ENCODE results near the gene CNKSR2. TPM values are rescaled to one million over a fixed set of nuclear protein-coding genes. Genes with fewer than 3 reads are reported as not detected.
"Not testable (repeated sequence)": the region's sequence is repeated elsewhere in the genome, so short reads cannot be mapped to it uniquely, and the experiment has no call there.

Gene CNKSR2
- total RNA-seq, 8 experiments from 2014 or later = 1.9 to 20.1 (median 16.3) TPM

GRCh38 chrX:21479695-21480270 lies 105.6 kb downstream of the CNKSR2 start:
- in situ Hi-C loops (cut with MboI; ENCODE audit: low pct_unique_long_range_greater_than_20kb in 2 of 9, low sequenced_read_pairs in 9 of 9, unreplicated experiment in 9 of 9) = loop anchor here in 2 of 9 experiments (25.0 kb wide), 1 partner anchor 233 kb away; no protein-coding TSS in a partner anchor

DNA sequence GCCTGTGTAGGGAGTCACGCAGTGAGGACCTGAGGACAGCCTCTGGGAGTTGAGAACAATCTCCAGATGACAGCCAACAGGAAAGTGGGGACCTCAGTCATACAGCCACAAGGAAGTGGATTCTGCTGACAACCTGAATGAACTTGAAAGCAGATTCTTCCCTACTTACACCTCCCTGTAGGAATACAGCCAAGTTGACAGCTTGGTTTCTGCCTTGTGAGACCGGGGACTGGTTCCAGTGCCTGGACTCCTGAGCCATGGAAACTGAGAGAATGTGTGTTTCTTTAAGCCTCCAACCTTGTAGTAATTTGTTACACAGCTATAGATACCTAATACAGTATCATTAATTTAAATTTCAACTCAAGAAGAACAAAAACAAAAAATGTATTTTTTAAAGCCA lies 107.5 kb downstream of the CNKSR2 start:
- in situ Hi-C loops (cut with MboI; ENCODE audit: low pct_unique_long_range_greater_than_20kb in 2 of 9, low sequenced_read_pairs in 9 of 9, unreplicated experiment in 9 of 9) = loop anchor here in 2 of 9 experiments (25.0 kb wide), 1 partner anchor 231 kb away; no protein-coding TSS in a partner anchor
- no peaks in the 10 kb centered on the region for H3K4me1 ChIP-seq (replicated peaks in 1 of 2)
- no peak overlapping the region for H3K27ac ChIP-seq
- no peak for ATAC-seq (replicated peaks in 6 of 8)
- no peak overlapping the region for H3K4me3 ChIP-seq
- 100% methylated on average over 1 to 2 of the region's 2 CpGs; no CpG with 5 or more reads in 8 of the 10 experiments for whole genome bisulfite sequencing, 10 experiments

More at GRCh38 chrX:21479695-21480270, 105.6 kb downstream of the CNKSR2 start:
- peak; percentile 42 to 82 (median 68) for ATAC-seq (replicated peaks in 6 of 8)
- H3K4me3 ChIP-seq = no peak overlapping the region
- H3K27ac ChIP-seq = no peak overlapping the region
- H3K4me1 ChIP-seq (replicated peaks in 1 of 2) = no peaks in the 10 kb centered on the region
- no CpG with 5 or more reads among the region's 2 CpGs for WGBS, 10 experiments

DNA sequence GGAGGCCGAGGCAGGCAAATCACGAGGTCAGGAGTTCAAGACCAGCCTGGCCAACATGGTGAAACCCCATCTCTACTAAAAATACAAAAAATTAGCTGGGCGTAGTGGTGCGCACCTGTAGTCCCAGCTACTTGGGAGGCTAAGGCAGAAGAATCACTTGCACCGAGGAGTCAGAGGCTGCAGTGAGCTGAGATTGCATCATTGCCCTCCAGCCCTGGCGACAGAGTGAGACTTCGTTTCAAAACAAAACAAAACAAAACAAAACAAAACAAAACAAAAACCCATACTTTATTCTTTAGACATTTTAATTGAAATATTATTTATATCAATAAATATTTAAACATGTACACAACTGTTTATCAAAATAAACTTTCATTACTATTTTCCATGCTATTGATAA lies 109.8 kb downstream of the CNKSR2 start:
- not testable (repeated sequence) for H3K27ac ChIP-seq; ATAC-seq (replicated peaks in 6 of 8); H3K4me1 ChIP-seq (replicated peaks in 1 of 2); H3K4me3 ChIP-seq
- WGBS, 10 experiments = 60 to 100% (median 74%) methylated on average over 2 to 7 of the region's 7 CpGs; no CpG with 5 or more reads in 4 of the 10 experiments
- in situ Hi-C loops (cut with MboI; ENCODE audit: low pct_unique_long_range_greater_than_20kb in 2 of 9, low sequenced_read_pairs in 9 of 9, unreplicated experiment in 9 of 9) = loop anchor here in 2 of 9 experiments (25.0 kb wide), 1 partner anchor 228 kb away; no protein-coding TSS in a partner anchor

- Histone ChIP-seq H3K27ac (no peak overlapping the region), H3K4me3 (no peak overlapping the region), H3K4me1 (replicated peaks in 1 of 2) (no peaks in the 10 kb centered on the region)
- in situ Hi-C loops (cut with MboI; ENCODE audit: low pct_unique_long_range_greater_than_20kb in 2 of 9, low sequenced_read_pairs in 9 of 9, unreplicated experiment in 9 of 9) = loop anchor here in 2 of 9 experiments (25.0 kb wide), 1 partner anchor 224 kb away; no protein-coding TSS in a partner anchor
- WGBS, 10 experiments = 57% methylated on average over 1 of the region's 1 CpG; no CpG with 5 or more reads in 9 of the 10 experiments
- ATAC-seq (replicated peaks in 6 of 8) = peak in 2 of 8 experiments; percentile 19 to 81
Observed at GRCh38 chrX:21487832-21488231, 113.6 kb downstream of the CNKSR2 start.

DNA sequence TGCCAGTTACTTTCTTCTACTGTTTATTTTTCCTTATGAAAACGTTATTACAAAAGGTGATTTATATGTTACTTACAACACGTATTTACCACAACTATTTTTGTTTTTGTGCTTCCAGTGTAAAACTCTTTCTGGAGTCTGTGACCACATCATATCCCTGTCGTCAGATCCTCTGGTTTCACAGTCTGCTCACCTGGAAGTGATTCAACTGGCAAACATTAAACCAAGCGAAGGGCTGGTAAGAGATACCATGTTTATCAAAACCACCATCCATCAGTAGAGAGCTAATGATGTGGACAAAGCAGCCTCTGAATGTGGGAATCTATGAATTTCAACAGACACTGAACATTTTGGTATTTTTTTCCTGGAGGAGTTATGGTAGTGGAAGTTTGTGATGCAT lies 116.1 kb downstream of the CNKSR2 start:
- Histone ChIP-seq H3K4me3 (no peak overlapping the region), H3K27ac (no peak overlapping the region), H3K4me1 (replicated peaks in 1 of 2) (no peaks in the 10 kb centered on the region)
- WGBS, 10 experiments = 13 to 100% (median 78%) methylated on average over 1 to 4 of the region's 4 CpGs; no CpG with 5 or more reads in 2 of the 10 experiments
- no peak for ATAC-seq (replicated peaks in 6 of 8)
- in situ Hi-C loops (cut with MboI; ENCODE audit: low pct_unique_long_range_greater_than_20kb in 2 of 9, low sequenced_read_pairs in 9 of 9, unreplicated experiment in 9 of 9) = loop anchor here in 2 of 9 experiments (25.0 kb wide), 1 partner anchor 222 kb away; no protein-coding TSS in a partner anchor

GRCh38 chrX:21493226-21493830 lies 119.1 kb downstream of the CNKSR2 start:
- H3K27ac ChIP-seq = no peak overlapping the region
- no peak for ATAC-seq (replicated peaks in 6 of 8)
- H3K4me1 ChIP-seq (replicated peaks in 1 of 2) = no peaks in the 10 kb centered on the region
- in situ Hi-C loops (cut with MboI; ENCODE audit: low pct_unique_long_range_greater_than_20kb in 2 of 9, low sequenced_read_pairs in 9 of 9, unreplicated experiment in 9 of 9) = loop anchor here in 2 of 9 experiments (25.0 kb wide), 1 partner anchor 219 kb away; no protein-coding TSS in a partner anchor
- WGBS, 10 experiments = 0 to 100% (median 20%) methylated on average over 1 of the region's 1 CpG; no CpG with 5 or more reads in 5 of the 10 experiments
- H3K4me3 ChIP-seq = no peak overlapping the region

DNA sequence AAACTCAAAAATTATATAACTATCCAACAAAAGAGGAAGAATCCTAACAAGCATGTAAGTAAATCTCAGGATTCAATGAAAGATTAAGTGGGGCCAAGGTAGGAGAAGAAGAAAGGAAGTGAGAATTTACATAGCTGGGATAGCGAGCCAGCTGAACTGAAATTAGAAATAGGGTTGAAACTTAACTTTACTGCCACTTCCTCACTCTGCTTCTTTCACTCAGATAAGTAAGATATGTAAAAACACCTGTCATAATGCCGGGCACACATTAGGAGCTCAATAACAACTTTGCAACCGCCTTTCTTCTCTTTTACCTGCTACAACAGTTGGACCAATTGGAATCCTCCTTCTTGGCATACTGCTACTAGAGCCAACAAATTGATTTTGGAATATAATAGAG lies 129.4 kb downstream of the CNKSR2 start:
- WGBS, 10 experiments = 43 to 100% (median 92%) methylated on average over 1 to 2 of the region's 3 CpGs; no CpG with 5 or more reads in 5 of the 10 experiments
- no peak for ATAC-seq (replicated peaks in 6 of 8)
- in situ Hi-C loops (cut with MboI; ENCODE audit: low pct_unique_long_range_greater_than_20kb in 2 of 9, low sequenced_read_pairs in 9 of 9, unreplicated experiment in 9 of 9) = no loop called here

GRCh38 chrX:21509912-21510311 lies 135.7 kb downstream of the CNKSR2 start:
- H3K27ac ChIP-seq = no peak overlapping the region
- ATAC-seq (replicated peaks in 6 of 8) = no peak
- H3K4me1 ChIP-seq (replicated peaks in 1 of 2) = no peaks in the 10 kb centered on the region
- in situ Hi-C loops (cut with MboI; ENCODE audit: low pct_unique_long_range_greater_than_20kb in 2 of 9, low sequenced_read_pairs in 9 of 9, unreplicated experiment in 9 of 9) = no loop called here
- no peak overlapping the region for H3K4me3 ChIP-seq

More for the DNA sequence above, 129.4 kb downstream of the CNKSR2 start:
- no peak overlapping the region for H3K4me3 ChIP-seq
- no peak overlapping the region for H3K27ac ChIP-seq
- H3K4me1 ChIP-seq (replicated peaks in 1 of 2) = no peaks in the 10 kb centered on the region

DNA sequence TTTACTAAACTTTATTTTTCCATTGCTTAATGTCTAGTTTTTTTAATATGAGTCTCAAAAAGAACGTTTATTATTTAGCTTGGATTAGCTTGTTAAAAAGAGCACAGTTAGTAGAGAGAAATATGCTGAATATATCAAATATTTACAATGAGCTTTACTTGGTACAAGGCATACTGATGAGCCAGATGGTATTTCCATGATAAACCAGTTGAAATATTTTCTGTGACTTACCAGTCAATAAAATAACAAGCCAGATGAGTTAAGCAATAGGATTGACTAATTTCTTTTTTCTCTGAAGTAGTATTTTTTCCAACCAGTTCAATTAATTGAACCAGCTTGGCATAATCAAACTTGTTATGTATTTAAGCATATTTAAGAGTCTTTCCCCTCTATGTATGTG lies 149.8 kb downstream of the CNKSR2 start:
- WGBS, 10 experiments = 13 to 100% (median 58%) methylated on average over 1 of the region's 1 CpG; no CpG with 5 or more reads in 2 of the 10 experiments
- no peaks in the 10 kb centered on the region for H3K4me1 ChIP-seq (replicated peaks in 1 of 2)
- H3K27ac ChIP-seq = no peak overlapping the region
- H3K4me3 ChIP-seq = no peak overlapping the region
- no peak for ATAC-seq (replicated peaks in 6 of 8)
- in situ Hi-C loops (cut with MboI; ENCODE audit: low pct_unique_long_range_greater_than_20kb in 2 of 9, low sequenced_read_pairs in 9 of 9, unreplicated experiment in 9 of 9) = no loop called here

DNA sequence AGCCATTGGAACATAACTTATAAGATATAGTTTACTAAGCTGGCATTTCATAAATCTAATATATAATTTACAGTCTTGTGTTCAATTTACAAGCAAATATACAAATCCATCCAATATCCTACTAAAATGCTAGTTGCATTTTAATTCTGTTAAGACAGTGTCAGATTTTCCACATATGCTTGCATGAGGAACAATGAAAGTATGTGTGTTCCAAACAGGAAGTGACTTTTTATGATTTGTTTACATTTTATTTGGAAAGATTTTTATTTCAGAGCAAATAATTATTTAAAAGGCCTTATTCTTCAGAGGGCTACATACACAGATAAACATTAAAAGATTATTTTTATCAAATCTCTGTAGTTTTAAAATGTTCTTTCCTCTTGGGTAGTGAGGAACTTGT lies 153.9 kb downstream of the CNKSR2 start:
- Histone ChIP-seq H3K4me3 (no peak overlapping the region), H3K4me1 (replicated peaks in 1 of 2) (no peaks in the 10 kb centered on the region), H3K27ac (no peak overlapping the region)
- no peak for ATAC-seq (replicated peaks in 6 of 8)
- in situ Hi-C loops (cut with MboI; ENCODE audit: low pct_unique_long_range_greater_than_20kb in 2 of 9, low sequenced_read_pairs in 9 of 9, unreplicated experiment in 9 of 9) = no loop called here

DNA sequence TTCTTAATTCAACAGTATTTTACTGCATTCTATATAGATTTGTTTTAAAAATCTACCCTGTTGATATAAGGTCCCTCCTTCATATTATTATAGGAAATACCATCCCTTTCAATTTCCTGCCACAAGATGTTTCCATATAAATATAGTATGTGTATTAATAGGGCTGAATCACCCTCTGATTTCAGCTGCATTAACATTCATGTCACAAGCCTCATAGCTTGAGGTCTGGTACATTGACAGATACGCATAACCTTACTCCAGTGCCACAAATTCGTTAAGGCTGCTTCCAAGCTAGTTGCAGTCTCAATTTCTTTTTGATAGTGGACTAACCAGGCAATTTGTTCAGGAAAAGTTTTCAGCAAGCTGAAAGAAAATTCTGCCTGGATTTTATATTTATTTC lies 155.6 kb downstream of the CNKSR2 start:
- H3K4me1 ChIP-seq (replicated peaks in 1 of 2) = no peaks in the 10 kb centered on the region
- in situ Hi-C loops (cut with MboI; ENCODE audit: low pct_unique_long_range_greater_than_20kb in 2 of 9, low sequenced_read_pairs in 9 of 9, unreplicated experiment in 9 of 9) = no loop called here
- WGBS, 10 experiments = 29 to 100% (median 50%) methylated on average over 1 to 2 of the region's 2 CpGs; no CpG with 5 or more reads in 6 of the 10 experiments
- H3K4me3 ChIP-seq = no peak overlapping the region
- peak in 3 of 8 experiments; percentile 30 to 52 (median 46) for ATAC-seq (replicated peaks in 6 of 8)
- H3K27ac ChIP-seq = no peak overlapping the region

DNA sequence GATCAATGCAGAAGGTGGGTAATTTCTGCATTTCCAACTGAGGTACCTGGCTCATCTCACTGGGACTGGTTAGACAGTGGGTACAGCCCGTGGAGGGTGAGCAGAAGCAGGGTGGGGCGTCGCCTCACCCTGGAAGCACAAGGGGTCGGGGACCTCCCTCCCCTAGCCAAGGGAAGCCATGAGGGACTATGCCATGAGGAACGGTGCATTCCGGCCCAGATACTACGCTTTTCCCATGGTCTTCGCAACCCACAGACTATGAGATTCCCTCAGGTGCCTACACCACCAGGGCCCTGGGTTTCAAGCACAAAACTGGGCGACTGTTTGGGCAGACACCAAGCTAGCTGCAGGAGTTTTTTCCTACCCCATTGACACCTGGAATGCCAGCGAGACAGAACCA lies 170.4 kb downstream of the CNKSR2 start:
- H3K27ac ChIP-seq; H3K4me1 ChIP-seq (replicated peaks in 1 of 2); H3K4me3 ChIP-seq; in situ Hi-C loops (cut with MboI; ENCODE audit: low pct_unique_long_range_greater_than_20kb in 2 of 9, low sequenced_read_pairs in 9 of 9, unreplicated experiment in 9 of 9); ATAC-seq (replicated peaks in 6 of 8): not testable (repeated sequence)
- WGBS, 10 experiments = 73% methylated on average over 2 of the region's 10 CpGs; no CpG with 5 or more reads in 9 of the 10 experiments

DNA sequence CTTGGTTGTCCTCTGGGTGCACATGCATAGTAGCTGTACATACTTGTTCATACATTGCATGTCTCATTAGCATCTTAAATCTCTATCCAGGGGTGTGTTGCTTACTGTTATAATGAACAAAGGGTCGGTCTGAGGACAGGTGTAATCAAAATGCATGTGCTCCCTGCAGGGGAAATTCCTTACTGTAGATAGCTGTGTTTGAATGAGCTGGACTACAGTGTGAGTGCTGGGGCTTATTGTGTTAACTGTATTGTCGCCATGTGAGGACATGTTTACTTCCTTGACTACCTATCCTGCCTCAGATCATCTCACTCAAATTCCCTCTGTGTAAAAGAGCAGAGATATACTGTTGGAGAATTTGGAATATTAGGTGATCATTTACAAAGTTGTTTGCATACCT lies 185.2 kb downstream of the CNKSR2 start:
- Histone ChIP-seq H3K4me3 (no peak overlapping the region), H3K4me1 (replicated peaks in 1 of 2) (no peaks in the 10 kb centered on the region), H3K27ac (no peak overlapping the region)
- in situ Hi-C loops (cut with MboI; ENCODE audit: low pct_unique_long_range_greater_than_20kb in 2 of 9, low sequenced_read_pairs in 9 of 9, unreplicated experiment in 9 of 9) = no loop called here
- ATAC-seq (replicated peaks in 6 of 8) = peak in 2 of 8 experiments; percentile 19 to 72
- 0 to 75% (median 67%) methylated on average over 1 of the region's 2 CpGs; no CpG with 5 or more reads in 7 of the 10 experiments for WGBS, 10 experiments
